HG03469 (cell line): Measurements from ENCODE around the gene NLGN3.
"Not testable (repeated sequence)": the region's sequence is repeated elsewhere in the genome, so short reads cannot be mapped to it uniquely, and the experiment has no call there.

Experiments
- ATAC-seq: cut with Tn5 transposase; IDR thresholded peaks from one replicate; pipeline ENCODE4 v1.9.1; 2021; ENCODE audit warnings: mild to moderate bottlenecking, moderate library complexity, moderate number of reproducible peaks; ENCODE audit not compliant: unreplicated experiment

NLGN3 gene

GRCh38 chrX:71169586-71169985, 24.9 kb downstream of the NLGN3 start:
- no peak for ATAC-seq

GRCh38 chrX:71170660-71171059, 26.0 kb downstream of the NLGN3 start:
- ATAC-seq, result no peak

GRCh38 chrX:71171110-71171801, 26.6 kb downstream of the NLGN3 start:
- no peak for ATAC-seq

GRCh38 chrX:71173440-71173839, 28.8 kb downstream of the NLGN3 start:
- no peak for ATAC-seq

- no peak for ATAC-seq
Observed at GRCh38 chrX:71174795-71175194, 30.2 kb downstream of the NLGN3 start.

GRCh38 chrX:71175531-71175930, 30.9 kb downstream of the NLGN3 start:
- ATAC-seq, result no peak

- ATAC-seq, result no peak
Observed at GRCh38 chrX:71177327-71177726, 32.7 kb downstream of the NLGN3 start.

GRCh38 chrX:71178908-71179307, 34.3 kb downstream of the NLGN3 start:
- ATAC-seq, result no peak

- not testable (repeated sequence) for ATAC-seq
Observed at GRCh38 chrX:71180579-71181265, 36.1 kb downstream of the NLGN3 start.

GRCh38 chrX:71181558-71181909, 36.9 kb downstream of the NLGN3 start:
- ATAC-seq, result peak; percentile 20

- ATAC-seq, result peak; percentile 86
Observed at GRCh38 chrX:71181910-71182799, 37.5 kb downstream of the NLGN3 start.

GRCh38 chrX:71182871-71183270, 38.2 kb downstream of the NLGN3 start:
- ATAC-seq, result no peak

- no peak for ATAC-seq
Observed at GRCh38 chrX:71183341-71183740, 38.7 kb downstream of the NLGN3 start.

- no peak for ATAC-seq
Observed at GRCh38 chrX:71184092-71184491, 39.5 kb downstream of the NLGN3 start.

GRCh38 chrX:71184803-71185495, 40.3 kb downstream of the NLGN3 start:
- ATAC-seq, result no peak

- ATAC-seq, result no peak
Observed at GRCh38 chrX:71191248-71191647, 46.6 kb downstream of the NLGN3 start.

GRCh38 chrX:71195964-71196649, 51.5 kb downstream of the NLGN3 start:
- no peak for ATAC-seq

- ATAC-seq, result peak; percentile 59
Observed at GRCh38 chrX:71198066-71198465, 53.4 kb downstream of the NLGN3 start.

- no peak for ATAC-seq
Observed at GRCh38 chrX:71199252-71200008, 54.8 kb downstream of the NLGN3 start.

- ATAC-seq, result no peak
Observed at GRCh38 chrX:71210816-71211215, 66.2 kb downstream of the NLGN3 start.
